Subcutaneous adipose tissue (tissue), 4 donors: ENCODE data around the gene THEMIS. TPM values are rescaled to one million over a fixed set of nuclear protein-coding genes. Genes with fewer than 3 reads are reported as not detected.

ENCODE experiments used
- total RNA-seq, 4 donors: library from RNA; depleted of rRNA; stranded (reverse); fragments of >200 nt; gene quantifications; one replicate each; pipeline ENCODE4 v1.1.0, GENCODE V29; 2016
- TF ChIP-seq, protein P1 (sequence below): fragments of 450-650 bp; IDR thresholded peaks from one replicate; pipeline ENCODE4 v1.5.1; 2016; ENCODE audit warnings: low read depth, mild to moderate bottlenecking, control low read depth, antibody characterized with exemption, moderate library complexity

THEMIS gene
- total RNA-seq, 4 donors from 2014 or later, result 0.19 to 1.2 (median 1.0) TPM

GRCh38 chr6:127765949-127766348, 134.9 kb downstream of the THEMIS start:
- TF ChIP-seq, protein P1, sequence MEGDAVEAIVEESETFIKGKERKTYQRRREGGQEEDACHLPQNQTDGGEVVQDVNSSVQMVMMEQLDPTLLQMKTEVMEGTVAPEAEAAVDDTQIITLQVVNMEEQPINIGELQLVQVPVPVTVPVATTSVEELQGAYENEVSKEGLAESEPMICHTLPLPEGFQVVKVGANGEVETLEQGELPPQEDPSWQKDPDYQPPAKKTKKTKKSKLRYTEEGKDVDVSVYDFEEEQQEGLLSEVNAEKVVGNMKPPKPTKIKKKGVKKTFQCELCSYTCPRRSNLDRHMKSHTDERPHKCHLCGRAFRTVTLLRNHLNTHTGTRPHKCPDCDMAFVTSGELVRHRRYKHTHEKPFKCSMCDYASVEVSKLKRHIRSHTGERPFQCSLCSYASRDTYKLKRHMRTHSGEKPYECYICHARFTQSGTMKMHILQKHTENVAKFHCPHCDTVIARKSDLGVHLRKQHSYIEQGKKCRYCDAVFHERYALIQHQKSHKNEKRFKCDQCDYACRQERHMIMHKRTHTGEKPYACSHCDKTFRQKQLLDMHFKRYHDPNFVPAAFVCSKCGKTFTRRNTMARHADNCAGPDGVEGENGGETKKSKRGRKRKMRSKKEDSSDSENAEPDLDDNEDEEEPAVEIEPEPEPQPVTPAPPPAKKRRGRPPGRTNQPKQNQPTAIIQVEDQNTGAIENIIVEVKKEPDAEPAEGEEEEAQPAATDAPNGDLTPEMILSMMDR, result no peak

GRCh38 chr6:127762284-127762683, 138.6 kb downstream of the THEMIS start:
- TF ChIP-seq, protein P1, result no peak

- TF ChIP-seq, protein P1, result no peak
Observed at GRCh38 chr6:127761084-127761483, 139.8 kb downstream of the THEMIS start.

DNA sequence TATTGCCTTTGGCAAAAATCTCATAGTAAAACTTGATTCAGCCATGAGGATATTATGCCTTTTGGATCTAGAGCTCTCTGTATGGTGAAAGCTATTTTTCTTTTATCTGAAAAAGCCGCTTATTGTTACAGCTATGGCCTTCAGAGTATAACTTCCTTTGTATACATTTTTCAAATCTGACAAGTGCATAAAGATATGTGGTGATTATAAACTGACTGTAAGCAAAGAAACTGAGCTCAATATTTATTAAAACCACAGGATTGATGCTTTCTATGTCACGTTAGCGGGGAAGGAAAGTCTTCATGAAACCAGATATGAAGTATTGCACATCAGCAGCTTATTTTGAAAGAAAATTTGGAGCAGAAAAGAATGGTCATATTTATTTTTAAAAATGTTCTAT, 151.8 kb downstream of the THEMIS start:
- TF ChIP-seq, protein P1, result no peak

GRCh38 chr6:127748290-127748689, 152.6 kb downstream of the THEMIS start:
- TF ChIP-seq, protein P1, result no peak

DNA sequence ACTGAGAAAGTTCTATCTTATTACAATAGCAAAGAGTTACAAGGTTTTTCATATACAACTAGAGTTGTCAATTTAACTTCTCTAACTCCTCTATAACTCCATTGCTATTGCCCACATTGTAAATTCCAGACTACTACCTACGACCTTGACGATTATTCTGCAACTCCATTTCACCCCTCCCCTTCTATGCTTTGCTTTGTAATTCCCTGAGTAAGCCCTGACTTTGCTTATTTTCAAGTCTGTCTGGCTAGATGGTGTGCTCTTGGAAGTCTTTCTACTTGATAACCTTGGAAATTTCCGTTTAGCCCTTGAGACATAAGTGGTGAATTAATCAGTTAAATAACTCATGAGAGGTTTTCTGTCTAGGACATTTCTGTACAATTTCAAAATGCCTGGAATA, 162.4 kb downstream of the THEMIS start:
- TF ChIP-seq, protein P1, result no peak

GRCh38 chr6:127737768-127738167, 163.1 kb downstream of the THEMIS start:
- TF ChIP-seq, protein P1, result no peak
